A673 (cell line): Measurements from ENCODE around the gene CCBE1.

Source experiments
- EZH2 ChIP-seq: fragments of 200-600 bp; sonication (generic); IDR thresholded peaks from 2 replicates; pipeline ENCODE4 v1.6.1; 2017; ENCODE audit warnings: borderline replicate concordance, low read depth, mild to moderate bottlenecking, mixed read lengths, antibody characterized with exemption, low read length; ENCODE audit not compliant: poor library complexity, severe bottlenecking
- TF ChIP-seq, protein P1 (sequence below): fragments of 300-800, 200-600 bp; sonication (generic); conservative IDR thresholded peaks from 2 replicates; pipeline ENCODE4 v1.5.1; 2017; ENCODE audit warnings: low read depth, mild to moderate bottlenecking, antibody characterized with exemption, low read length, moderate library complexity, mixed read lengths

- no peak for TF ChIP-seq EZH2
- TF ChIP-seq, protein P1, sequence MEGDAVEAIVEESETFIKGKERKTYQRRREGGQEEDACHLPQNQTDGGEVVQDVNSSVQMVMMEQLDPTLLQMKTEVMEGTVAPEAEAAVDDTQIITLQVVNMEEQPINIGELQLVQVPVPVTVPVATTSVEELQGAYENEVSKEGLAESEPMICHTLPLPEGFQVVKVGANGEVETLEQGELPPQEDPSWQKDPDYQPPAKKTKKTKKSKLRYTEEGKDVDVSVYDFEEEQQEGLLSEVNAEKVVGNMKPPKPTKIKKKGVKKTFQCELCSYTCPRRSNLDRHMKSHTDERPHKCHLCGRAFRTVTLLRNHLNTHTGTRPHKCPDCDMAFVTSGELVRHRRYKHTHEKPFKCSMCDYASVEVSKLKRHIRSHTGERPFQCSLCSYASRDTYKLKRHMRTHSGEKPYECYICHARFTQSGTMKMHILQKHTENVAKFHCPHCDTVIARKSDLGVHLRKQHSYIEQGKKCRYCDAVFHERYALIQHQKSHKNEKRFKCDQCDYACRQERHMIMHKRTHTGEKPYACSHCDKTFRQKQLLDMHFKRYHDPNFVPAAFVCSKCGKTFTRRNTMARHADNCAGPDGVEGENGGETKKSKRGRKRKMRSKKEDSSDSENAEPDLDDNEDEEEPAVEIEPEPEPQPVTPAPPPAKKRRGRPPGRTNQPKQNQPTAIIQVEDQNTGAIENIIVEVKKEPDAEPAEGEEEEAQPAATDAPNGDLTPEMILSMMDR = no peak
Observed at GRCh38 chr18:59515147-59515546, 182.1 kb downstream of the CCBE1 start.
